SK-N-SH treated with all-trans-retinoic acid at 6 μM for 48 hours (cell line): ENCODE data around the gene PPP1R16B.

ENCODE experiments used
- ATAC-seq: fragments of 200-7000 bp; cut with Tn5 transposase; 3 replicates; pipeline ENCODE4 v1.9.1; 2020; ENCODE audit warnings: mild to moderate bottlenecking, moderate library complexity
- ARNTL ChIP-seq: fragments of 450-650 bp; formaldehyde crosslinking; IDR thresholded peaks from 2 replicates; pipeline ENCODE4 v1.5.0; 2020; ENCODE audit warnings: low read depth, mild to moderate bottlenecking, moderate library complexity, borderline replicate concordance
- BACH2 ChIP-seq: fragments of 250-450 bp; sonication (Bioruptor Pico); IDR thresholded peaks from 2 replicates; pipeline ENCODE4 v1.9.0; 2021; ENCODE audit warnings: mild to moderate bottlenecking, borderline replicate concordance
- CREB5 ChIP-seq: fragments of 250-450 bp; sonication (Bioruptor Pico); IDR thresholded peaks from 2 replicates; pipeline ENCODE4 v1.5.1; 2020; ENCODE audit warnings: low read depth, mild to moderate bottlenecking, moderate library complexity
- CSDC2 ChIP-seq: fragments of 250-450 bp; sonication (Bioruptor Pico); IDR thresholded peaks from 2 replicates; pipeline ENCODE4 v1.5.0; 2020; ENCODE audit warnings: mild to moderate bottlenecking, moderate library complexity
- ESRRG ChIP-seq: fragments of 250-450 bp; sonication (Bioruptor Pico); IDR thresholded peaks from 2 replicates; pipeline ENCODE4 v1.6.1; 2021; ENCODE audit warnings: mild to moderate bottlenecking
- ISL1 ChIP-seq: fragments of 250-450 bp; sonication (Bioruptor Pico); IDR thresholded peaks from 2 replicates; pipeline ENCODE4 v2.1.2; 2022; ENCODE audit warnings: mild to moderate bottlenecking, moderate library complexity
- OSR1 ChIP-seq: fragments of 250-450 bp; sonication (Bioruptor Pico); IDR thresholded peaks from 2 replicates; pipeline ENCODE4 v1.8.0; 2022; ENCODE audit warnings: moderate library complexity, mild to moderate bottlenecking, inconsistent platforms
- PPARA ChIP-seq: fragments of 250-450 bp; sonication (Bioruptor Pico); IDR thresholded peaks from 2 replicates; pipeline ENCODE4 v1.5.0; 2020; ENCODE audit warnings: mild to moderate bottlenecking, borderline replicate concordance
- RARB ChIP-seq: fragments of 250-450 bp; sonication (Bioruptor Pico); IDR thresholded peaks from 2 replicates; pipeline ENCODE4 v1.8.0; 2021; ENCODE audit warnings: mild to moderate bottlenecking, moderate library complexity
- SNAI2 ChIP-seq: fragments of 250-450 bp; sonication (Bioruptor Pico); IDR thresholded peaks from 2 replicates; pipeline ENCODE4 v1.5.0; 2020; ENCODE audit warnings: mild to moderate bottlenecking, moderate library complexity
- TCF4 ChIP-seq: fragments of 250-450 bp; sonication (Bioruptor Pico); IDR thresholded peaks from 2 replicates; pipeline ENCODE4 v1.8.0; 2021; ENCODE audit warnings: mild to moderate bottlenecking, moderate library complexity, borderline replicate concordance
- TOX ChIP-seq: fragments of 250-450 bp; sonication (Bioruptor Pico); IDR thresholded peaks from 2 replicates; pipeline ENCODE4 v1.8.0; 2021; ENCODE audit warnings: mild to moderate bottlenecking, moderate library complexity, borderline replicate concordance
- TSHZ2 ChIP-seq: fragments of 250-450 bp; sonication (Bioruptor Pico); IDR thresholded peaks from 2 replicates; pipeline ENCODE4 v1.5.0; 2020; ENCODE audit warnings: mild to moderate bottlenecking, moderate library complexity
- ZC3H10 ChIP-seq: fragments of 250-450 bp; sonication (Bioruptor Pico); IDR thresholded peaks from 2 replicates; pipeline ENCODE4 v1.5.1; 2021; ENCODE audit warnings: mild to moderate bottlenecking, moderate library complexity
- ZFP3 ChIP-seq: fragments of 250-450 bp; sonication (Bioruptor Pico); IDR thresholded peaks from 2 replicates; pipeline ENCODE4 v1.5.0; 2020; ENCODE audit warnings: mild to moderate bottlenecking, moderate library complexity
- ZFP30 ChIP-seq: fragments of 450-650 bp; formaldehyde crosslinking; IDR thresholded peaks from 2 replicates; pipeline ENCODE4 v1.5.0; 2022; ENCODE audit warnings: mild to moderate bottlenecking, moderate library complexity
- ZNF565 ChIP-seq: fragments of 450-650 bp; formaldehyde crosslinking; conservative IDR thresholded peaks from 2 replicates; pipeline ENCODE4 v1.5.0; 2020; ENCODE audit warnings: low read depth, mild to moderate bottlenecking, moderate library complexity
- ZNF70 ChIP-seq: fragments of 450-650 bp; formaldehyde crosslinking; IDR thresholded peaks from 2 replicates; pipeline ENCODE4 v1.5.0; 2020; ENCODE audit warnings: mild to moderate bottlenecking, moderate library complexity
- ZNF8 ChIP-seq: fragments of 450-650 bp; formaldehyde crosslinking; IDR thresholded peaks from 2 replicates; pipeline ENCODE4 v1.5.0; 2020; ENCODE audit warnings: mild to moderate bottlenecking, moderate library complexity
- TF ChIP-seq, protein P1 (sequence below): fragments of 250-450 bp; sonication (Bioruptor Pico); IDR thresholded peaks from 2 replicates; pipeline ENCODE4 v1.5.1; 2021; ENCODE audit warnings: mild to moderate bottlenecking, moderate library complexity
- TF ChIP-seq, protein P2 (sequence below): fragments of 250-450 bp; sonication (Bioruptor Pico); IDR thresholded peaks from 2 replicates; pipeline ENCODE4 v1.8.0; 2021; ENCODE audit warnings: low read depth, mild to moderate bottlenecking, moderate library complexity, borderline replicate concordance

The PPP1R16B gene

GRCh38 chr20:38878866-38879265, 73.4 kb downstream of the PPP1R16B start:
- TF ChIP-seq TOX (CRISPR knock-in tag) (no peak), CSDC2 (no peak), ZNF70 (CRISPR knock-in tag) (no peak), CREB5 (CRISPR knock-in tag) (no peak), PPARA (CRISPR knock-in tag) (no peak), BACH2 (CRISPR knock-in tag) (no peak), ZFP30 (no peak), ZC3H10 (CRISPR knock-in tag) (no peak)
- TF ChIP-seq, all 23 proteins: peak for 0
- ATAC-seq: no peak

GRCh38 chr20:38880952-38881735, 75.6 kb downstream of the PPP1R16B start:
- no peak; the same call in 2 of the 3 replicates for ATAC-seq
- TF ChIP-seq ZC3H10 (CRISPR knock-in tag) (no peak), SNAI2 (CRISPR knock-in tag) (no peak), TOX (CRISPR knock-in tag) (no peak), ARNTL (CRISPR knock-in tag) (no peak), RARB (CRISPR knock-in tag) (no peak), ZNF8 (CRISPR knock-in tag) (no peak), PPARA (CRISPR knock-in tag) (no peak), OSR1 (CRISPR knock-in tag) (no peak), CSDC2 (no peak), ZNF70 (CRISPR knock-in tag) (no peak), BACH2 (CRISPR knock-in tag) (no peak)

- no peak for ATAC-seq
- TF ChIP-seq ESRRG (CRISPR knock-in tag) (no peak), ZNF565 (CRISPR knock-in tag) (no peak), ARNTL (CRISPR knock-in tag) (no peak), ZC3H10 (CRISPR knock-in tag) (no peak)
- TF ChIP-seq, protein P1, sequence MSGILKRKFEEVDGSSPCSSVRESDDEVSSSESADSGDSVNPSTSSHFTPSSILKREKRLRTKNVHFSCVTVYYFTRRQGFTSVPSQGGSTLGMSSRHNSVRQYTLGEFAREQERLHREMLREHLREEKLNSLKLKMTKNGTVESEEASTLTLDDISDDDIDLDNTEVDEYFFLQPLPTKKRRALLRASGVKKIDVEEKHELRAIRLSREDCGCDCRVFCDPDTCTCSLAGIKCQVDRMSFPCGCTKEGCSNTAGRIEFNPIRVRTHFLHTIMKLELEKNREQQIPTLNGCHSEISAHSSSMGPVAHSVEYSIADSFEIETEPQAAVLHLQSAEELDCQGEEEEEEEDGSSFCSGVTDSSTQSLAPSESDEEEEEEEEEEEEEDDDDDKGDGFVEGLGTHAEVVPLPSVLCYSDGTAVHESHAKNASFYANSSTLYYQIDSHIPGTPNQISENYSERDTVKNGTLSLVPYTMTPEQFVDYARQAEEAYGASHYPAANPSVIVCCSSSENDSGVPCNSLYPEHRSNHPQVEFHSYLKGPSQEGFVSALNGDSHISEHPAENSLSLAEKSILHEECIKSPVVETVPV (CRISPR knock-in tag): no peak
These were observed 76.4 kb downstream of the PPP1R16B start for GRCh38 chr20:38881806-38882440.

DNA sequence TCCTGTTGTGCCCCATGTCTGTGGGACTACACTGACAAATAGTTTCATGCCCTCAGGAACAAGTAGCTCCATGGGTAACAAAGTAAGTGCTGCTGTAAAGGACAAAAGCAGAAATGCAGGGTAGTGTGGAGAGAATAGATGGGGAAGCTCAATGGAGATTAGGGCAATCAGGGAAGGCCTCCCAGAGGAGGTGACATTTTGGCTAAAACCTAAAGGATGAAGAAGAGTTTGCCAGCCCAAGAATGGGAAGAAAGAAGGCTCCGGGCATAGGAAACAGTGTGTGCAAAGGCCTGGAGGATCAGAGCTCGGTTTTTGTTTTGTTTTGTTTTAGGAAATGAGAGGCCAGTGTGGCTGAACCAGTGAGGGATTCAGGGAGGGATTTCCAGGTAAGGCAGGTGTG, 77.1 kb downstream of the PPP1R16B start:
- ATAC-seq: no peak
- TF ChIP-seq ISL1 (CRISPR knock-in tag): no peak
- peak; percentile 97 for TF ChIP-seq ZFP3 (CRISPR knock-in tag)
- no peak for TF ChIP-seq TCF4

DNA sequence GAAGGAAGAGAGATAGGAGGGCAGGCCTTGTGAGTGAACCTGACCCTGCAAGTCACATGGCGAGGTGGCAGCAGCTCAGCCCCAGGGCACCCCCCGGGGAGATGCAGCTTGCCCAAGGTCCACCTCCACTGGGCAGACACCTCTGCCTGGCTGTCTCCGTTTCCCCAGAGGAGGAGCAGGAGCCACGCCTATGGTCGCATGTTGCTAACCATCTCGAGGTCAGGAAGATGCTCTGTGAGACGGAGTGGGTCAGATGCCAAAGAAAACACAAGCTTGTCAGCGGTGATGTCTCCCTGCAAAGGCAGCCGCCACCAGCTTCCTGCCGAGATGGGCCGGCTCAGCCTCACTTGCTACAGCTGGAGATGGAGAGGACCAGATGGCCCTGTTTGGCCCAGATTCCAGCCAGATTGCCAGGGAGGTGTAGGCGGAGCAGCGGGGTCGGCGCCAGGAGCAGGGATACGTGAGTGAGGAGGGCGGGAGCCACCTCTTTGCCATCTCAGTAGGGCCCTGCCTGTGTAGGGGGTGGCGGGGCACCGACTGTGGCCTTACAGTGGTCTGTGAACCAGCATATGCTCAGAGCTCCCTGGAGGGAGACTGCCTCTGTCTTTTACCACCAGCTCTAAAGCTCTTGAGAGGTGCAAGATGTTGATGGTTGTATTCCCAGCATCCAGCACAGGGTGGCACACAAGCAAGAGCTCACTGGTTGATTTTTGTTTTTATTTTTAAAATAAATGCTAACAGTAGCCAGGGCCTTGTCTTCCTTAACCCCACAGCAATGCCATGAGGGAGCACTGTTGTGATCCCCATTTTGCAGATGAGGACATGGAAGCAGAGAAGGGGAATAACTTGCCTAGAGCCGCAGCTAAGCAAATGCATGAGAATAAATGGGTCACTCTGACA, 77.8 kb downstream of the PPP1R16B start:
- peak; percentile 84 for ATAC-seq
- no peak for TF ChIP-seq ZNF8 (CRISPR knock-in tag)
- TF ChIP-seq TSHZ2 (CRISPR knock-in tag): peak; percentile 97
- TF ChIP-seq, protein P2, sequence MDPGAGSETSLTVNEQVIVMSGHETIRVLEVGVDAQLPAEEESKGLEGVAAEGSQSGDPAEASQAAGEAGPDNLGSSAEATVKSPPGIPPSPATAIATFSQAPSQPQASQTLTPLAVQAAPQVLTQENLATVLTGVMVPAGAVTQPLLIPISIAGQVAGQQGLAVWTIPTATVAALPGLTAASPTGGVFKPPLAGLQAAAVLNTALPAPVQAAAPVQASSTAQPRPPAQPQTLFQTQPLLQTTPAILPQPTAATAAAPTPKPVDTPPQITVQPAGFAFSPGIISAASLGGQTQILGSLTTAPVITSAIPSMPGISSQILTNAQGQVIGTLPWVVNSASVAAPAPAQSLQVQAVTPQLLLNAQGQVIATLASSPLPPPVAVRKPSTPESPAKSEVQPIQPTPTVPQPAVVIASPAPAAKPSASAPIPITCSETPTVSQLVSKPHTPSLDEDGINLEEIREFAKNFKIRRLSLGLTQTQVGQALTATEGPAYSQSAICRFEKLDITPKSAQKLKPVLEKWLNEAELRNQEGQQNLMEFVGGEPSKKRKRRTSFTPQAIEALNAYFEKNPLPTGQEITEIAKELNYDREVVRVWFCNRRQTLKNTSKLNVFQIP (CRISPR knock-in tag): no peak
- peak; percentile 83 for TF ChIP-seq BACH2 (CRISPR knock-in tag)
- TF ChIP-seq SNAI2 (CRISPR knock-in tag): peak; percentile 74; the same call in 1 of the 2 replicates
- TF ChIP-seq, protein P1 (CRISPR knock-in tag): no peak
- TF ChIP-seq TOX (CRISPR knock-in tag): no peak
- peak; percentile 99 for TF ChIP-seq TCF4
- no peak for TF ChIP-seq ZFP30
- TF ChIP-seq ZFP3 (CRISPR knock-in tag): 0 out of 2 replicates have a peak, but pooled peaks have one; percentile 7
- no peak for TF ChIP-seq PPARA (CRISPR knock-in tag)
- no peak; the same call in 1 of the 2 replicates for TF ChIP-seq ZNF565 (CRISPR knock-in tag)
- TF ChIP-seq CSDC2: no peak
- no peak for TF ChIP-seq ARNTL (CRISPR knock-in tag)
- TF ChIP-seq ZNF70 (CRISPR knock-in tag): peak; percentile 62
